Esophagus mucosa (tissue), 1 donor: ENCODE data around the gene FILIP1L. TPM values are rescaled to one million over a fixed set of nuclear protein-coding genes. Genes with fewer than 3 reads are reported as not detected.

Experiments
- ATAC-seq: fragments of 200-7000 bp; cut with Tn5 transposase; one replicate; pipeline ENCODE4 v1.9.1; 2020
- total RNA-seq: library from RNA; stranded (reverse); gene quantifications from one replicate; pipeline ENCODE4 v1.2.4, GENCODE V29; 2023
- donor health status: DM: yes; HTN: yes; CAD: no.

Gene FILIP1L
- total RNA-seq, 1 donor from 2014 or later, result 2.3 TPM

DNA sequence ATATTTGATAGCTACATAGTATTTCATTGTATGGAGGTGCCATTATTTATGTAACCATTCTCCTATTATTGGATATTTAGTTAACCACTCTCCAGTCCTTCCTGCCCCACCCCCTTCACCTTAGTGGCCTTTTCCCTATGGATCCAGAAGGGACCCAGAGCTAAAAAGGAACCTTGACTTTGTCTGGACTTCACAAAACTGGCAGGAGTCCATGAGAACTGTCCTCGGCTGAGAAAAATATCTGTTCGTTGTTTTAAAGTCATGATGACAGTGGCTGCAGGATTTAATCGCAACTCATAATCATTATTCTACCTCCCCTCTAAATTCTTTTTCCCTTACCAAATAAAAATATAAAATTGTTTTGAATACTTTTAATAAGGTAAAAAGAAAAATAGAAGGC, 166.9 kb downstream of the FILIP1L start:
- no peak for ATAC-seq

DNA sequence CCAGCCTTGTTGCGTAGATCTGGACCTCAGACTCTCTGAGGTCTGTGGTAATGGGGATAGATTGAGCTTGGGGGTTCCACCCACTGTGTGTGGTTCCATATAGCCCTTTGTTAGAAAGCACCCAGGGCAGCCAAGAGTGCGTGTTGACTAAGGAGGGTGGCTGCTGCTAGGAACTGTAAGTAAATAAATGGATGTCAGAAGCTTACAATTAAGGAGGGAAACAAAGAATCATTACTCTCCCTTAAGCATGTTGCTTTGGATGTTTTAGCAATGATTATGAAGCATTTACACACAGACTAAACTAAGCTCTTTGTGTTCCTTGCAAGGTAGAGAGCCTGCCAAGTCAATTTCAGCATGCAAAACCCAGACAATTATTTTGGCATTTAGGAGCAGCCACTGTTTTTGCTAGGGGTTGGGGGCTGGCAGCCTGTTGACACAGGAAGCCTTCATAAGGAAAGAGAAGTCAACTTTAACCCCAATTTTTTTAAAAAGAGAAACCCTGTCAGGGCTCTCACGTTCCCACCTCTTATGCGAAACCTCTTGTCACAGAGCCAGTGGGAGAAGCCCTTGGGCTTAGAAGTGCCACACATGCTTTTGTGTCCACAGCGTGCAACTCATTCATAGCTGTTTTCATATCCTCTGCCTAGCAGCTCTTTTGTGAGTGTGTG, 168.8 kb downstream of the FILIP1L start:
- ATAC-seq, result peak; percentile 73

DNA sequence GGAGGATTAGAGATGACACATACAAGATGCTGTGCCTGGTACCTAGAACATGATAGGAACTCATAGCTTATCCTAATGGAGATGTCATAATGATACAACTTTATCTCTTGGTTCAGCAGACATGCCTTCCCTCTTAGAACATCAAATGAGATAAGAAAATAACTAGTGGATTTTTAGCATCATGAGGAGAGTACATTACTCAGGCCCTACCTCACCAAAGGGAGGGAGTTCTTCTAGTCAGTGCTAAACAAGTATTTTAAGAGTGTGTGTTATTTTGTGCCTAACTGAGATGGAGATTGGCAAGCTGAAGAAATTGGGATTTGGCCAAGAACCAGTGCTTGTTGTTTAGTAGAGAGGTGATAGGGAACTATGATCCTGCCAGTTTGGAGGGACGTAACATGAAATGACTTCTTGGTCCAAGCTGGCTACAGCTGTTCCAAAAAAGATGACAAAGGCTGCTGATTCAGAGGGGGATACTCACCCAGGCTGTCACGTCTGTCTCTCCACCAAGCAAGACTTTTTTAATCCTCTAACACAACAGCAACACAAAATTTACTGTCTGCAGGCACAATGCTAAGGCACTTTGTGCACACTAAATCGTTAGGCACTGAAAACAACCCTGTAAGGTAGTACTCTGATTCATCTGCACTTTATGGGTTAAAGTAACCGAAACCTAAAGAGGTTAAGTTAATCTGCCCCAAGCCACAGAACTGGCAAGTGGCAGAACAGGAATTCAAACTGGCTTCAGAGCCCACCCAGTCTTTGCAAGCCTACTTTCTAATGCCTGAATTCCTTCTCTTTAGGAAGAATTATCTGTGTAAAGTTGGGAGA, 170.2 kb downstream of the FILIP1L start:
- ATAC-seq, result peak; percentile 23

DNA sequence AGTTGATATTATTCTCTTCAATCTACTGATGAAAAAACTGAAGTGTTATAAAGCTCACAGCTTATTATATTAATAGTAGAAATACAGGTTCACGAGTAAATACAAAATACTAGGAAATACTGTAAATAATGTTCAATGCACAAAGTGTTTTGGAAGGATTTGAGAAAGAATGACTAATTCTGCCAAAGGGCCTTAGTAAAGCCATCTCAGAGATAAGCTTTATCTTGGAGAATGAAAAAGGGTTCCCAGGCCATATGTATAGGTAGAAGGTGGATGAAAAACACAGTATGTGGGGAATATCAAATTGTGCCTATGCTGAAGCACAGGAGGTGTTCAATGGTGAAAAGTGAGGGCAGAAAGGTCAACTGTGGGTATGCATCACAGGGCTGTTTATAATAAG, 173.1 kb downstream of the FILIP1L start:
- ATAC-seq, result no peak

DNA sequence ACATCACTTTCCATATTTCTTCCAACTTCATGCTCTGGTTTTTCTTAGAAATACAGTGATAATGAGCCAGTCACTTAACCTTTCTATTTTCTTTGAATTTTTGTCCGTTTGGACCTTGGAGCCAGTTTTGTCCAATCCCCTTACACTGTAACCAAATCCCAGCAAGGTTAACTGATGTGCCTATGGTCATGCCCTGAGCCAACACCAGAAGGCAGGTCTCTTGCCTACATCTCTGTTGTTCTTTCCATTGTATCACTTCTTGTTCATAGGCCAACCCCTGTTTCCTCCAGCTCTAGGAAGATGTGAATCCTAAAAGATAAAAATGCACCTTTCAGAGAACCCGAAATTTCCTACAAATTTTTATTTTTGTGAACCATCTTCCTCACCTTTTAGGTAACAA, 174.0 kb downstream of the FILIP1L start:
- ATAC-seq, result no peak

DNA sequence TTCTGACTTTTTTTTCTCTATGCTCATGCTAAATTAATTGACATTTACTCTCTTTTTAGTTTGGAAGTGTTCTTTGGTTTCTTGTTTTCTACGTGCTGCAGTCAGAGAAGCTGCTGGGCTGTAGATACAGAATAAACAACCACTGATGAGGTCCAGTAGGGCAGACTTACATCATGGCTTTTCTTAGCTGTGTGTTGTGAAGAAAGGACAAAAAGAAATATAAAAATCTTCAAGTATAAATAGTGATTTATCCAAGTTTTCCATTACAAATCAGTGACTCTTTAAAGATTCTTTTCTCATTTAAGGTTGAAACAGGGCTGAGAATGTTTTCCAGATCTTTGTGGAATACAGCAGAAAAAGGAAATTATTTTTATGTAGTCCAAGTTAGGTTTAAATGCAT, 174.4 kb downstream of the FILIP1L start:
- ATAC-seq, result no peak

DNA sequence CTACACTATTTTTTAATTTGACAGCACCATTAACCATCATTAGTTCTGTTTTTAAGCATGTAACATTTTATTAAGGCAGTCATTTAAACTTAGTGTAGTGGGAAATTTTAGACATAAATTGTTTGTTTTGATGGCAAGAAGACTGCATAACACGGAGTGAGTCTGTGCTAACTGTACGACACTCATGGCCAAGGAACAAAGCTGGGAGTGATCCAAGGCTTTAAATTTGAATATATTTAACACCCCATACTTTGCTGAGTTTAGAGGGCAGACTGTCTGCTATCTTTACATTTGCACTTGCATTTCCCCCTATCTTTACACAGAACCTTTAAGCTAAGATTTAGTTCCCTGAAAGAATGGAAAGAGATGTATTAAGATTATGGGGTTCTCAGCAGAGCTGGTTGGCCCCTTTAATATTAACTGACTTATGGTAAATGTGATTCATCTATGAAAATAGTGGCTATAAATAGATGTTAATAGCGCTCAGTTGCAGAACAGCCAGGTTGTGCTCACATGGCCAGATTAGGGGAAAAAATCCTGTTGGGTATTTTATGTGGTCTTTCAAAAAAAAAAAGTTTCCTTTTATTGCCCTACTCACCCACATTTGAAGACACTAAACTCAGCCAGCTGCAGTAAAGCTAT, 175.9 kb downstream of the FILIP1L start:
- ATAC-seq, result no peak

DNA sequence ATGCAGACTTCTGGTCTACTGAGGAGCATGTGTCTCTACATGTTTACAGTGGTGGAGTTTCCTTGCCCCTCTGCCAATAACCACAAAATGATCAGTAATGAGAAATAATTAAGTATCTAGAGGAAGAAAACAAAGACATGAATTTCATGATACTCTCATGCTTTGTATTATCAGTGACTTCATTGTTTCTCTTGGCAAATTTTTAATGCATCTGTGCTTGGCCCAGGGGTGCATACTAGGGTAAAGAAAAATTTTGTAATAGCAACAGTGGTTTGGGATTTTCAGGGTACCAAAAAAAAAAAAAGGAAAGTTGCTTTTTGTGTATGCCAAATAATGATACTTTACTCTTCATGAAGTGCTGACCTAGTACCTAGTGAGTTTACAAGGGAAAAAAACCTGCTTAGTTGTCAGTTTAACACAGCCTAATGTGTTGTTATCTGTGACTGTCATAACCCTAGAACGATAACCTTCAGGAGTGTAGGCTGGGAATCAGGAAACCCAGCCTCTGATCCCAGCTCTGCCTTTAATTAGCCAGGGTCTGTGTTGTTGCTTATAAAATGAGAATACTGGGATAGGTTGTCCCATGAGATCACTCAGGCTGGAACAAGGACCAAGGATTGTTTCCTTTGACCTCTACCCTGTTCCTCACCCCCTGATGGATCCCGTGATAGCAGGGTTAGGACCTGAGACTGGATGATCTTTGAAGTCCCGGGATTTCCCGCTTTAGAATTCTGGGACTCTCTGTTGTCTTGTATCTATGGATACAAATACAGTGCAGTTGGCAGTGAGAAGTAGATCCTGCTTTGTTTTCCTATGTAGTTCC, 179.1 kb downstream of the FILIP1L start:
- no peak for ATAC-seq

DNA sequence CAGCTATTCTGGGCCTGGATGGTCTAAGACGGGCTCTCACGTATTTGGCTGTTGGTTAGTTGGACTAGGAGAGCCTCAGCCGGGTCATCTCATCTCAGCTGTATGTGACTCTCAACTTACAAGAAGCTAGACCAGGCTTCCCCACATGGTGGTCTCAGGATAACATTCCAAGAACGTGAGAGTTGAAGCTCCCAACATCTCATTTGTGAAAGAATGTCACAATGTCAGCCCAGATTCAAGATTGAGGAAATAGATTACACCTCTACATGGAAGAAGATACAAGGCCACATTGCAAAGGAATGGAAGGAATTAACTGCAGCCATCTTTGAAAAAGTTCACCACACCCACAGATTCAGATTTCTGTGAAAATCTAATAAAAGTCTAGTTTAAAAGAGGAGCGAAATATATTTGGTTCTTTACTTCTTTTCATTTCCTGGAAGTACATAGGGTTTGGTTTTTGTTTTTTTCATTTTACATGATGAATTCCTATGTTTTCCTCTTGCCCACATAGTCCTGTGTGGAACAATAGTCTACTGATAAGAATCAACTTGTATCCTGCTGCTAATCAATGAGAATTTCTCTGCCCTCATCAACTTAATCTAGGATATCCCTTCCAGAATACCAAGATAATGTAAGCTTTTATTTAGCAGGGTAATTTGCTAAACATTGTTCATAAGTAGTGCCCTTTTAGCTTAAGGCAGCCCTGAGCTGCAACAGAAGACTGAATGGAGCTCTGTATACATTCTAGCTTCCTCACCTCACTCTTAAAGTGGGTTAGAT, 180.1 kb downstream of the FILIP1L start:
- ATAC-seq, result no peak

DNA sequence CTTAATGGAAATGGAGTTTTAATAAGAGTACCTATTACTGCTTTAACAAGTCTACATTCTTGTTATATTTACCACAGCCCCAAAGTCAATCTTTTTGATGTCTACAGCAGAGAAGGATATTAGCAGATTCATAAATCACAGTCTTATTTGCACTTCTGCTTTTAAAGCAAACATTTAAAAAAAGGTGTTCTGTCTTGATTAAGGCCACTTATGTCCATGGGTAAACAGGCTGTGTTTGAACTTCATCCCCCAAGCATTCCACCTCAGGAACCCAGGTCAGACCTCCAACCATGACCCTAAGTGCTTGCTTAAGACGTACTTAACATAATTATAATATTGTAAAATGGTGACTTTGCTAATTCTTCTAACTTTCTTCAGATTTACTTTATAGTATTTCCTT, 183.2 kb downstream of the FILIP1L start:
- ATAC-seq, result no peak

DNA sequence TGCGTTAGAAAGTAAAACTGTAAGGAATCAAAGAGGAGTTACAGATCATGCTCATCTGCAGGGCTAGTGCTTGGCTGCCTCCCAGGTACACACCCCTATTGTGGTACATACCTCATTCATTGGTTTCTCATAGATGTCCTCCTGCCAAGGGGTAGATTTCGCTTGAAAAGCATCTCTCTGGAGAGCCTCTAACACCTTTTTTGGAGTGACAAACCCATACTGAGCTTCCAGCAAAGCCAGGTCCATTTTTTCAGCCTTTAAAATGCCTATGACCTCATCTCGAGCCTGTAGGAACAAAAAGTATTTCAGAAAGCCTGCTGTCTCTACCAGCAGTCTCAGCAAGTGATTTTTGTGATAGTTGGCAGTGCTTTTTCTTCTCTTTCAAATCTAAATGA, 184.6 kb downstream of the FILIP1L start:
- peak; percentile 61 for ATAC-seq

DNA sequence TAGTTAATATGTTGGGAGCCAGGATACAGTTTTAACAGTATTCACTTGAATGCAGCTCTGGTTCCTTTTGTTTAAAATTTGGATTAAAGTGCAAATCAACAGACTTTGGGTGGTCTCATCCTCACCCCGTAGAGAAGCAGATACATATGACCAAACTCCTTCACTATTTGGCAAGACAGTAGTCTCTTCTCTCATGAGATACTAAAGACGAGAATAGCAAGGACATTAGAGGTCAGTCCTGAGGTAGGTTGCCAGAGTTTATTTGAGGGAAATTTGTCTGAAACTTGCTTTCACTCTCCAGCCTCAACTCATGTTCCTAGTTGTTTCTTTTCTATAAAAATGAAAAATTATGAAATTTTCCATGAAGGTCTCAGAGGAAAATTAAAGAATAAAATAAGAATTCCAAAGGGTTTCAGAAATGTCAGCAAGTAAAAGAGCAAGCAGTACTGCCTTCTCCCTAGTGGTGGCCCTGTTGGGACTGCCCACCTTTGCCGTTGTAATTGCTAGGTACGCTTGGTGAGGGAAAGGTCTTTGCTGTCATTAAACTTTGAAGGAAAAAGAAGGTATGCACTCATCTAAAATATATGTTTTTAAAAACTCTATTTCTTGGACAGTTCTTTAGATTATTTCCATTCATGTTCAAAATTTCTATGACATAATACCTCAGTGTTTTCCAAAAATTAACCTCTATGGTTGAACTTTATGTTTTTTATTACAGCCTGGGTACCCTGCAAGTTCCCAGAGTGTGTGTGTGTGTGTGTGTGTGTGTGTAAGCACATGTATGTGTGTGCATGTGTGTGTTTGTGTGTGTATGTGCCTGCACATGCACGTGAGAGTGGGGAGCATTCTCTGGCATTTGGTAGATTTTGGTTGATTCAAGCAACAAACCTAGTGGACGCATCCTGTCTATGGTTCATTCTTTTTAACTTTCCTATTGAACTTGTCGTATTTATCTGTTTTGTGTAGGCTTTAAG, 185.2 kb downstream of the FILIP1L start:
- ATAC-seq, result no peak

DNA sequence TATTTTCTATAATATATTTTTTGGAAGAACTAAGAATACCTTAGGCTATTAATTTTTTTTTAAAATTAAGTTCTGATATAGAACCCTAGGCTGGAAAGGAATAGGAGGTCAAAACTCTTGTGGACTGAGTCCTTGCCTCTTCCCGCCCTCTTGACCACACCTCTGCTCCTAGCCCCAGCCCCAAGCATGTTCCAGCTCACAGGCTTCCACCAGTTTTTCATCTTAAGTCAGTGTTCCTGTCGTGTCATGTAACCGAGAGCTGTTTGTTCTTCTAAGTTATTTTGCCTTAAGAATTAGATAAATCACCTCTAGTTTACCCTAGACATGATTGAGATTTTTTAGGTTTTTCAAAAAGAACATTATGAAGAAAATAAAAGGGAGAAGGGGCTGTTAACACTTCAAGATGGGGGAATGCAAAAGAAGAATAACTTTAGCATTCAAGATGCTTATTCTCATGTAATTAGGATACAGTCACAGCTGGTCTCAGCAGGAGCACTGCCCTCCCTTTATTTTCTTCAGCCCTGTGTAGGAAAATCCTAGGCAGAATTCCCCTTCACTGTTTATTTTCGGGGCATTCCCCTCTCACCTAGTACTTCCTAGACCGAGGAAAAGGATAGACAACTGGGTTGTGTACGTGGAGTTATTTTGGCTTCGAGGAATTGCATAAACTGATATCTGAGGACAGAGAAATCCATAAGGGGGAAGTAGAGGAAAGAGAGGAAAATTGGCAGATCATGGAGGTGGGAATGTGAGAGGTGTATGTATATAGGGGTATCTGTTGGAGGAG, 186.4 kb downstream of the FILIP1L start:
- ATAC-seq, result no peak

DNA sequence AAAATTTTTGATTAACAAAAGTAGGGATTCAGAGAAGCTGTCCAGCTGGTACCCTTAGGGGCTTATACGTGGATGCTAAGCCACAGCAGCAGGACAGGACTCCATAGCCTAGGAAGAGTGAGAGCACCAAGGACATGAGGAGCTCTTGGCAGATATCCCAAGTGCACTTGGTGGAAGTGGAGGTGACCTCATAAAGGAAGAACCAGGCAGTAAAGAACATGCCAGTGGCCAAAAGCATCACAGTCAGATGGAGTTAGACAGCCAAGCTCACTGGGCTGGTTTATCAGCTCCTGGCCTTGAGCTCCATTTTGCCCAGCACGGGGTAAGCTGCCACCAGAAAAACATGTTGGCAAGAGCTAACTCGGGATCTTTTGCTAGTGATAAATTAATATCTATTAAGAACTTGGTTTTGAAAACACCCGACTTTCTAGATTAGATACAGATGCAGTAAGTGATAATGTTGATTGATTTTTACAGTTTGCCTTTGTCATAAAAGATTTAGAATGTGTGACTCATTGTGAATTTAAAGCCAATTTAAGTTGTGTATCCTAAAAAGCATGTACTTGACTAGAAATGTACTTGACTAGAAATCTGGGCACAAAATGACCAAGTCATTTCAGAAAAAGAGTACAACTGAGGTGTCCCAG, 188.6 kb downstream of the FILIP1L start:
- peak; percentile 92 for ATAC-seq

DNA sequence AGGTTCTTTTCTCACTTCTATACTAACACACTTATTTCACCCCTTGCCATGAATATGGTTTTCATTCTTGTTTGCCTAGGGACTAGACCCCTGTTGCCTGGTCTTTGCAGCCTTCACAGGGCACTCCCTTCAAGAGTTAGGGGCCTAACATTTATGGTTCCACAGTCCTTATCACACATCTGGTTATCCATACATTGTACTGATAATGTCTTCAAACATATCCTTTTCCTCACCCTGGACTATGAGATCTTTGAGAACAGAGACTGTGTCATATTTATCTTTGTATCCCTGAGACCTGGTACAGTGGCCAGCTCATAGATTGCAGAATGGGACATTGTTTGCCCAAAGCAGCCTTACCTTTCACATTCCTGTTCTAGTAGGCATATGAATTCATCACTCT, 190.4 kb downstream of the FILIP1L start:
- ATAC-seq, result no peak

DNA sequence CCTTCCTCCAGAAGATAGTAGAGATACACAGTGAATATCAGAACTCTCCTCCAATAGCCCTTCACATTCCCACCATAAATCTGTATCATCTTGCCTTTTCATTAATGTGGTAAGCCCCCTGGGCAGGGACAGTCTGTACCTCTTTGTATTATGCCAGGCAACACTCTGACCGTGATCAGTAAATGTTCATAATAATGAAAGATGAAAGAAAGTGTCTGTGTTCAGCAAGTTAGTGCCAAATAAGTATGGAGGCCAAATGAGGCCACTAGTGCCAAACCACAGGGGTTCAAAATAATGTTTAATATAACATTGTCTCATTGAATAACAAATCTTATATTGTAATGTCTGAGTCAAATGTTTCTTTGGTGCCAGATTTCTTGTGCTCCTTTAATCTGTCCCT, 192.3 kb downstream of the FILIP1L start:
- no peak for ATAC-seq

DNA sequence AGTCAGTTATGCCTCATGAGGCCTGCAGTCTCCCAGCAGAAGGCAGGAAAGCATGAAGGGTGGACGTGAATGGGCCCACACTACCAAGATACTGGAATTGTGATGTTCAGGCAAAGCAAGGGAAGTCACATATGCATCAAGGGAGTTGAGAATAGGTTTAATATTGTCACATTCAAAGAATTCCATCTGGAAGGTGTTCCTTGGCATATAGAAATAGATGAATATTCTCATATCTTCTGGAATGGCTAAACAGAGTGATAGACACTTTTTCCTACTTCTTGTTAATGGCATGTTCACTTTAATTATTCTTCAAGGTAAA, 193.0 kb downstream of the FILIP1L start:
- no peak for ATAC-seq

DNA sequence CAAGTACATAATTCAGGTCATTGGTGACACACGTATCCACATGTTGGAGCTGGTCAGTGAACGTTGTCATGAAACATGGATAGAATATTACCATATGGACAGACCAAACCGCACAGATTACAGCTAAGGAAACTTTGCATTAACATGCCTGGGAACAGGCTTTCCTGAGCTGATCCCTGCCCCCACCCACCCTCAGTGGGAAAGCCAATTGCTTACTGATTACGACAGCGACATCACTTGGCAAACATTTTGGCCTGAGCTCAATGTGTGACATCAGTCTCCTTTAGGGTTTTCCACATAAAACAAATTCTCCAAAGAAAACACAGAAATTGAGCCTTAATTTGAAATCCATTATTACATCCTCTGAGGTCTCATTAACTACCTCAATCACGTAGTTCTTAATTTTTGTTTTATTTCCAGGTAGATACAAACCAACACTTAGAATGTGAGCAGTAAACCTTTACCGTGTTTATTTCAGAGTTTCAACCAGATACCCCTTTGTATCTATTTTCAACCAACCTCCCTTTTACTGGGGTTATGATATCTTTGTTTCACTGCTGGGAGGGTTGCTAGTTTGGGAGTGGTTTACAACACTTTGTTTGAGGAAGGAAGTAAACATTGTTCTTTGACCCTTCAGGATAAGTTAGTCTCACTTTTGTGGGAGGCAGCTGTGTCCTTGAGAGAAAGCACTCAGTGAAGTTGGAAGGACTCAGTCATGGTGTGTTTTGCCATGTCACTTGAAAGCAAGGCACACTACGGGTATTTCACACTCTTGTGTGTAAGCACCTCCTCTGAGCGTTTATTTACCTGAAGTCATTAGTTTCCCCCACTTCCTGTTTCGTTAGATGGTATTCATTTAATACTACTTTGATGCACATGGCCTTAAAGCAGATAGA, 193.6 kb downstream of the FILIP1L start:
- ATAC-seq, result peak; percentile 63
